Measurements from ENCODE around the gene TNFRSF4. TPM values are rescaled to one million over a fixed set of nuclear protein-coding genes. Genes with fewer than 3 reads are reported as not detected.

TNFRSF4 gene
- total RNA-seq = 2.3 TPM in 1 of 2 replicates, not detected in the other

DNA sequence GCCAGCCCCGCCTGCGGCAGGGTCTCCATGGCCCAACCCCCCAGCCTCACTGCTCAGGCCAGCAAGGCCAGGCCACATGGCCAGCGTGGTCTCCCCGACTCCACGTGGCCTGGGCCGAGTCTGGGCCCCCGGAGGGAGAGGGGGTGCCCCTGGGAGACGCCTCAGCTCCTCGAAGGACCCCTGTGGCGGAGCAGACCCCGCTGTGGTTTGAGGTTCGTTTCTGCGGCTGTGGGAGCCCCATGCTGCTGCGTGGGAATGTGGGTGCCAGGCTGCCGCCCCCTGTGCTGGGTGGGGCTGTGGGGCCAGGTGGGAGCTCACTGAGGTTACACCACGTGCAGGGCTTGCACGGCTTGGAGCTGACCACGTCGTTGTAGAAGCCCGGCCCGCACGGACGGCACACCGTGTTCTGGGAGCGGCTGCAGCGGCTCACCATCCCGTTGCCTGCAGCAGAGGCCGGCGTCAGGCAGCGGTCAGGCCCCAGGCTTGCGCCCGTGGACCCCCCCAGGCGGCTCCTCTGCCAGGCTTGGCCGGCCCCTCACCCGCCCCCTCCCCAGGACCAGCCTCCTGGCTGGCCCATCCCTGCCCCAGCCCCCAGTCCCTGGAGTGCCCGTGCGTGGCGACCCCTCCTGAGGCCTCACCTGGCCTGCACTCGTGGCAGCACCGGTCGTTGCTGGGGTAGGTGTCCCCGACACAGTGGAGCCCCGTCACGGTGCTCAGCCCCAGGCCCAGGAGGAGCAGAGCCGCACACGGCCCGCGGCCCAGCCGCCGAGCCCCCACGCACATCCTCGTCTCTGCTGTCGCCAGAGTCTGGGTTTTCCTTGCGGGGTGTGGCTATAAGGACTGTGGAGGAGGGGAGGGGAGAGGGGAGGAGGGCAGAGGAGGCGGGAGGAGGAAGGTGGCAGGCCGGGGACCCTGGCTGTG lies at the start of gene TNFRSF4:
TNFRSF4 (minus strand) TSS at position 809 of the 921 bp plus-strand sequence; CDS start at position 783, 26 bp downstream.

DNA sequence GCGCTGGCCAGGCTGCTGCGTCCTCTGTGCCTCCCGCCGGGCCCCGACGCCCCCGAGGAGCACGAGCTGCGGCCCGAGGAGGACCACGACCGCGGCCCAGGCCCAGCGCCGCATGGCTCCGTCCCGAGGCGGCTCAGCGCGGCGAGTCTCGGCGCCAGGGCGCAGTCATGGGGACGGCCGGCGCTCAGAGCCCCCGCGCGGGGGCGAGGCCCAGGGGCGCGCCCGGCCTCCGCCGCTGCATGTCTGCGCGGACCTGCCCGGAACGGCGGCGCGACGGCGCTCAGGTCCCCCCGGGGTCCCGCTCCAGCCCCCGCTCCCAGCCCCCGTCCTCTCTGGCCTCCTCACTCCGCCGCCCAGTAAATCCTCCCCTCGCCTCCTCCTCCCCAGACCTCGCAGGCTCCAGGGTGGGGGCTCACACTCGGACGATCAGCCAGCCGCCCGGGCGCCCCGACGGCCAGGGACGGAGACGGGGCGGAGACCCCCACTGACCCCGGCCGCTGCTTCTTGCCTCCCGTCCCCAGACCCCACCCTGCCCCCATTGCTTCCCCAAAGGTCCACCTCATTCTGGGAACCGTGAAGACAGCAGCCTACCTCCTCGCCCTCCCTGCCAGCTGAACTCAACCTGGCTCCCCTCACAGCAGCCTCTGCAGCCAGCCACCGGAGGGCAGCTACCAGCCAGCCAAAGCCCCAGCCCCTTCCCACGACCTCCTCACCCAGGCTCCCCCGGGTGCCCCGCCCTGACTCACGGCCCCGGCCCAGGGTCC lies 32.8 kb upstream of the TNFRSF4 start, which contains the start of gene C1QTNF12:
C1QTNF12 (minus strand) TSS at position 146 of the 764 bp plus-strand sequence; CDS start at position 114, 32 bp downstream.

DNA sequence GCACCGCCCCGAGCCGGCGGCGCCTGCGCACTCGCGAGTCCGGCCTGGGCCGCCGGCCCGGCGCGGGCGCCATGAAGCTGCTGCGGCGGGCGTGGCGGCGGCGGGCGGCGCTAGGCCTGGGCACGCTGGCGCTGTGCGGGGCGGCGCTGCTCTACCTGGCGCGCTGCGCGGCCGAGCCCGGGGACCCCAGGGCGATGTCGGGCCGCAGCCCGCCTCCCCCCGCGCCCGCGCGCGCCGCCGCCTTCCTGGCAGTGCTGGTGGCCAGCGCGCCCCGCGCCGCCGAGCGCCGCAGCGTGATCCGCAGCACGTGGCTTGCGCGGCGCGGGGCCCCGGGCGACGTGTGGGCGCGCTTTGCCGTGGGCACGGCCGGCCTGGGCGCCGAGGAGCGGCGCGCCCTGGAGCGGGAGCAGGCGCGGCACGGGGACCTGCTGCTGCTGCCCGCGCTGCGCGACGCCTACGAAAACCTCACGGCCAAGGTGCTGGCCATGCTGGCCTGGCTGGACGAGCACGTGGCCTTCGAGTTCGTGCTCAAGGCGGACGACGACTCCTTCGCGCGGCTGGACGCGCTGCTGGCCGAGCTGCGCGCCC lies 18.3 kb upstream of the TNFRSF4 start, which contains the start of gene B3GALT6:
B3GALT6 (plus strand) TSS at position 30 of the 588 bp plus-strand sequence; CDS start at position 72, 42 bp downstream.

DNA sequence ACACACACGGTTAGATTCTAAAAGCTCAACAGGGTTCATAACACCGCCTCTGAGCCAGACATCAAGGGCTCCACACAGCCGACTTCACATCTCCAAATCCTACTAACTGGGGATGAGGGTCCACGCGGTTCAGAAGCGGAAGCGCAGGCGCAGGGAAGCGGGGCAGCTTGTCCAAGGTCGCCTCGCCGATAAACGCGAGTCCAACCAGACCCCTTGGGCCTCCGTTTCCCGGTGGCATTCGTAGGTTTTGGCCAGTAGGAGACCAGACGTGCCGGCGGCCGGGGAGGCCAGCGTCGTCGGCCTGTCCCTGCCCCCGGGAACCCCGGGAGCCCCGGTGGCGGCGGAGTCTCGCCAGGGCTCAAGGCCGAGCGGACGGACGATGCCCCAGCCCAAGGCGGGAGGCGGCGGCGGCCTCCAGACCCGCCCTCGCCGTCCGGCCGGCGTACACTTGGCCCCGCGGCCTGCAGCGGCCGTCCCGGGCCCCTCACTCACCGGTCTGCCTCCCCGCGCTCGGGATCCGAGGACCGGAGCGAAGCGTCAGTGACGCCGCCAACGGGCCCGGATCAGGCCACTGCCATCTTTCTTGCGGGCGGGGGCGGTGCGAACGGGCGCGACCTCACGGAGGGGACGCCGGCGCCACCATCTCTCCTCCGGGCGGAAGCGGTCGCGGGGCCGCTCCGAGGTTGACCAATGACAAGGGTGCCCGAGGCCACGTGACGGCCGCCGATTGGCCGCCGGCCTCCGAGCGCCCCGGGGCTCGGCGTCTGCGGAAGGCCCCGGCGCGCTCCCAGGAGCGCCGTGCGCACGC lies 17.7 kb upstream of the TNFRSF4 start, which contains the start of gene SDF4:
SDF4 (minus strand) TSS at position 602 of the 808 bp plus-strand sequence. CDS start 3,229 bp downstream, outside the sequence.

DNA sequence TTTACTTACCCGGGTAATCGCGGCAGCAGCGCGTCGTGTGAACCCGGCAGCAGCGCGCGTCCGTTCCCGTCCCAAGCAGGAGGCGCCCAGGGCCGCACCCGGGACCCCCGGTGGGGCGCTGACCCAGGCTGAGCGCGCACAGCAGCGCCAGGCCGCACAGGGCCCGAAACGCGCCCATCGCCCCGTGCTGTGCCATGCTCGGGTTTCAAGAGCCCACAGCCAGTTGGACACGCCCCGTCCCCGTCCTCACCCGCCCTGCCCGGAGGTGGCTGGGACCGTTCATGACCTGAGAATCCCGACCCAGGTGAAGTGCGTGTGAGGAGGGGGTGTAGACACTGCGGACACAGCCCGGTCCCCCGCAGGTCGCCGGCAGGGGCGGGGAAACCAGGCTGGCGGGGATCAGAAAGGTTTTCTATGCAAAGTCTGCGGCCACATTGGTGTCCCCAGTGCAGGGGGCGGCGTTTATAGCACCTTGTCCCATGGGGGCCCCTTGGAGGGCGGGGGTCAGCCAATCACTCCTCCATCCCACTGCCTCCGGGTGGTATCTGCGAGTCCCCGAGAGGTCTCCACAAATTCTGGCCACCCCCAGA lies 7.5 kb downstream of the TNFRSF4 start, which contains the start of gene TNFRSF18:
TNFRSF18 (minus strand) TSS at position 217 of the 590 bp plus-strand sequence; CDS start at position 196, 21 bp downstream.

DNA sequence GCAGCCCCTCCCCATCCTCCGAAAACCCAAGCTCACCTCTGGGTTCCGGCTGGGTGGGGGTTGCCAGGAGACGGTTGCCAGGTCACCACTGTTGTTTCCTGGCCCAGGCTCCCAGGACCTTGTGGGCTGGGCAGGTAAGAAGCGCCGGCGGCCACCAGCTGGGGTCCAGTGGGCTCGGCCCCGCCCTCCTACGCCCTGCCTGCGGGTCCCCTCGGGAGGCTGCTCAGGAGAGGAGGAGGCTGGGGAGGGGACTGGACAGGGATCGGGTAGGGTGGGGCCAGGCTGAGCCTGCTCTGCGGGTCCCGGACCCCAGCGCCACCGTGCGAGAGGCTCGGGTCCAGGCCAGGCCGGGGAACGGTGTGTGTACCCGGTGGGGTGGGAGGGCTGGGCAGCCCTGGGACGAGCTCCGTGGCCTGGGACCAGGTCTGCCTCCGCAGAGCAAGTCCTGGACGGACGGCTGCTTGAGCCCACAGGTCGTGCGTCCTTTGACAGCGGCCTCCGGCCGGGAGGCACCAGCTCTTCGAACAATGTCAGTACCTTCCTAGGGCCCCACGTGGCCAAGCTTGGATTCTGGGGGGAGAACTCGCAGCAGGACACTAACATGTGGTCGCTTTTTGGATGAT lies 40.0 kb downstream of the TNFRSF4 start, which contains the start of gene TTLL10:
TTLL10 (plus strand) TSS at position 88 of the 623 bp plus-strand sequence. CDS start 5,336 bp downstream, outside the sequence.

Other genes with a start within 250 kb of the TNFRSF4 start
- 1.4 TPM in 1 of 2 replicates, not detected in the other for gene PLEKHN1, start 247.7 kb downstream of the TNFRSF4 start, total RNA-seq
- gene PERM1, start 232.1 kb downstream of the TNFRSF4 start, total RNA-seq = not detected in 2 replicates
- 11.4 and 13.4 TPM in 2 replicates for gene HES4, start 214.1 kb downstream of the TNFRSF4 start, total RNA-seq
- gene ISG15, start 200.7 kb downstream of the TNFRSF4 start, total RNA-seq = 31.4 and 283 TPM in 2 replicates
- gene AGRN, start 194.0 kb downstream of the TNFRSF4 start, total RNA-seq = 96.1 and 101 TPM in 2 replicates
- not detected in 2 replicates for gene RNF223, start 139.8 kb downstream of the TNFRSF4 start, total RNA-seq
- gene C1orf159, start 98.1 kb downstream of the TNFRSF4 start, total RNA-seq = 14.1 and 14.8 TPM in 2 replicates
- gene TTLL10, start 40.3 kb downstream of the TNFRSF4 start, total RNA-seq = not detected in 2 replicates
- gene TNFRSF18, start 7.6 kb downstream of the TNFRSF4 start, total RNA-seq = 0.08 and 2.1 TPM in 2 replicates
- gene SDF4, start 17.8 kb upstream of the TNFRSF4 start, total RNA-seq = 198 and 213 TPM in 2 replicates
- 31.2 and 33.3 TPM in 2 replicates for gene B3GALT6, start 18.1 kb upstream of the TNFRSF4 start, total RNA-seq
- 0.88 and 1.0 TPM in 2 replicates for gene C1QTNF12, start 32.6 kb upstream of the TNFRSF4 start, total RNA-seq
- 54.6 and 59.0 TPM in 2 replicates for gene UBE2J2, start 59.7 kb upstream of the TNFRSF4 start, total RNA-seq
- 0.13 and 1.9 TPM in 2 replicates for gene SCNN1D, start 66.3 kb upstream of the TNFRSF4 start, total RNA-seq
- gene ACAP3, start 93.8 kb upstream of the TNFRSF4 start, total RNA-seq = 18.0 and 42.2 TPM in 2 replicates
- gene PUSL1, start 94.4 kb upstream of the TNFRSF4 start, total RNA-seq = 22.8 and 29.1 TPM in 2 replicates
- 66.5 and 80.2 TPM in 2 replicates for gene INTS11, start 110.5 kb upstream of the TNFRSF4 start, total RNA-seq
- 19.5 and 24.6 TPM in 2 replicates for gene CPTP, start 110.6 kb upstream of the TNFRSF4 start, total RNA-seq
- under 0.01 and 0.26 TPM in 2 replicates for gene TAS1R3, start 117.1 kb upstream of the TNFRSF4 start, total RNA-seq
- gene DVL1, start 135.3 kb upstream of the TNFRSF4 start, total RNA-seq = 40.4 and 50.7 TPM in 2 replicates
- gene MXRA8, start 144.4 kb upstream of the TNFRSF4 start, total RNA-seq = 281 and 666 TPM in 2 replicates
- 119 and 199 TPM in 2 replicates for gene AURKAIP1, start 161.1 kb upstream of the TNFRSF4 start, total RNA-seq
- gene CCNL2, start 185.2 kb upstream of the TNFRSF4 start, total RNA-seq = 28.2 and 115 TPM in 2 replicates
- 120 and 138 TPM in 2 replicates for gene MRPL20, start 193.1 kb upstream of the TNFRSF4 start, total RNA-seq
- 3.1 and 4.1 TPM in 2 replicates for gene ANKRD65, start 207.1 kb upstream of the TNFRSF4 start, total RNA-seq
- 30.5 and 35.1 TPM in 2 replicates for gene VWA1, start 221.5 kb upstream of the TNFRSF4 start, total RNA-seq
- gene ATAD3C, start 235.5 kb upstream of the TNFRSF4 start, total RNA-seq = 0.13 TPM in 1 of 2 replicates, not detected in the other

All from epithelial cell of alveolus of lung (primary cell).